Thyroid gland (tissue), 4 donors: Measurements from ENCODE around the gene SLC25A22. TPM values are rescaled to one million over a fixed set of nuclear protein-coding genes. Genes with fewer than 3 reads are reported as not detected.
A peak's percentile ranks its signal among the peaks of the same experiment; 100 is the strongest.

Source experiments
- DNase-seq, 2 donors: peaks; one replicate each; pipeline ENCODE4 v3.0.0-alpha.2; 2019
- H3K27ac ChIP-seq, 3 donors: fragments of 200-600 bp; sonication (generic); 1 replicate in 2 of 3; 2 replicates in 1 of 3; pipeline ENCODE4 v1.5.1; 2016 to 2019; ENCODE audit warnings: mild to moderate bottlenecking in 1 of 3, moderate library complexity in 1 of 3
- H3K27me3 ChIP-seq: fragments of 200-600 bp; sonication (generic); one replicate; pipeline ENCODE4 v1.5.1; 2019
- H3K36me3 ChIP-seq, 2 donors: fragments of 200-600 bp; sonication (generic); one replicate each; pipeline ENCODE4 v1.5.1; 2016 to 2019
- H3K4me1 ChIP-seq, 2 donors: fragments of 200-600 bp; sonication (generic); one replicate each; pipeline ENCODE4 v1.5.1; 2017 to 2019
- H3K4me3 ChIP-seq, 3 donors: fragments of 200-600 bp; sonication (generic); replicated peaks in 1 of 3; 1 replicate in 2 of 3; 2 replicates in 1 of 3; pipeline ENCODE4 v1.5.1; 2016; ENCODE audit warnings: mild to moderate bottlenecking in 1 of 3
- H3K9me3 ChIP-seq: fragments of 200-600 bp; sonication (generic); one replicate; pipeline ENCODE4 v1.5.1; 2017
- CTCF ChIP-seq, 6 experiments: fragments of 200-600 bp in 3 of 6; fragments of 450-650 bp in 3 of 6; sonication (generic) in 3 of 6; IDR thresholded peaks; one replicate each; pipeline ENCODE4 v1.5.1; 2016 to 2019; ENCODE audit warnings: antibody characterized with exemption in 6 of 6, mild to moderate bottlenecking in 2 of 6, inconsistent platforms in 1 of 6, moderate library complexity in 1 of 6
- POLR2A ChIP-seq, 2 donors: fragments of 450-650 bp; IDR thresholded peaks; one replicate each; pipeline ENCODE4 v1.6.1; 2017; ENCODE audit warnings: antibody characterized with exemption in 2 of 2, mild to moderate bottlenecking in 2 of 2, moderate library complexity in 1 of 2
- WGBS, 2 donors: methylation state at CpG; one replicate each; pipeline ENCODE4 v1.1.5; 2017; 5-methylcytosine and 5-hydroxymethylcytosine counted together
- intact Hi-C: fragments of 100-400 bp; cut with DNase I; formaldehyde crosslinking; loops from one replicate; pipeline ENCODE4 v1.15.1; 2023
- total RNA-seq, 4 donors: library from RNA; depleted of rRNA; stranded (reverse); fragments of >200 nt; gene quantifications; one replicate each; pipeline ENCODE4 v1.2.3, GENCODE V29; 2016

The SLC25A22 gene
- total RNA-seq, 4 donors from 2014 or later = 5.1 to 13.1 (median 7.8) TPM

DNA sequence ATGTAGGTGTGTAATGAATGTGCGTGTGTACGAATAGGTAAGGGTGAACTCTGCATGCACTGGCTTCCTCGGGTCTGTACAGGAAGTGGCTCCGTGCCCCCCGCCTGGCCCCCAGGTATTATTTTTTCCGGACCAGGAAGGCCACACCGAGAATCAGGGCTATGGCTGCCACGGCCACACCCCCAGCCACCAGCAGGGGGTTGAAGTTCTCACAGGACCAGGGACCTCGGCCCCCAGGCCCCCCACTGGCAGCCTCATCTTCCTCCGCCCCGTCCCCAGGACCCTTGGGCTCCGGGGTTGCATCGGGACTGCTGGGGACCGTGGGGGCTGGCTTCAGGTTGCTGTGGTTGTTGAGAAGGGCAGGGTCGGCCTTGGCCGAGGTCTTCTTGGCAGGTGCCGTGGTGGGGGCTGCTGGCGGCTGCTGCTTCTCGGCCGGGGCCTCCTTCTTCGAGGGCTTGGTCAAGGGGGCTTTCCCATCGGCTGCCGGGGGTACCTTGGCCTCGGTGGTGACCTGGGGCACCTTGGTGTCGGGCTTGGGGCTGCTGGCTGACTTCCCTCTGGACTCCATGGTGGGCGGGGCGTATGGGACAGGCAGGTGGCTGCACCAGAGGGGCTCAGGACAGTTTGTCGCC is 10.0 kb downstream of the SLC25A22 start:
- Histone ChIP-seq H3K4me1 (peaks cover 0 to 15% of the 10 kb centered on the region in 2 donors), H3K27ac (no peak overlapping the region), H3K4me3 (no peak overlapping the region), H3K27me3 (no peaks in the 10 kb centered on the region), H3K9me3 (no peaks in the 10 kb centered on the region), H3K36me3 (no peaks in the 10 kb centered on the region)
- no peak for DNase-seq
- WGBS, 2 donors = 66 to 80% methylated on average over 1 to 12 of the region's 28 CpGs
- TF ChIP-seq CTCF (IDR thresholded peaks at IDR 0.05) = no peak
- no peak for TF ChIP-seq POLR2A (IDR thresholded peaks at IDR 0.05)
- intact Hi-C loops = no loop called here

GRCh38 chr11:787084-787675 is 10.9 kb downstream of the SLC25A22 start:
- no peak for DNase-seq
- Histone ChIP-seq H3K27ac (no peak overlapping the region), H3K27me3 (no peaks in the 10 kb centered on the region), H3K36me3 (no peaks in the 10 kb centered on the region), H3K4me1 (peaks cover 0 to 19% of the 10 kb centered on the region in 2 donors), H3K9me3 (no peaks in the 10 kb centered on the region), H3K4me3 (no peak overlapping the region)
- intact Hi-C loops = no loop called here
- TF ChIP-seq CTCF (IDR thresholded peaks at IDR 0.05) = no peak
- no peak for TF ChIP-seq POLR2A (IDR thresholded peaks at IDR 0.05)
- 90 to 91% methylated on average over 13 to 16 of the region's 24 CpGs for WGBS, 2 donors

- WGBS, 2 donors = 88 to 90% methylated on average over 14 to 15 of the region's 24 CpGs
- TF ChIP-seq POLR2A (IDR thresholded peaks at IDR 0.05) (no peak), CTCF (IDR thresholded peaks at IDR 0.05) (no peak)
- Histone ChIP-seq H3K27ac (no peak overlapping the region), H3K4me3 (no peak overlapping the region), H3K9me3 (no peaks in the 10 kb centered on the region), H3K36me3 (no peaks in the 10 kb centered on the region), H3K4me1 (peaks cover 0 to 19% of the 10 kb centered on the region in 2 donors), H3K27me3 (no peaks in the 10 kb centered on the region)
- DNase-seq = no peak
- intact Hi-C loops = no loop called here
Measured at GRCh38 chr11:786235-787083, 11.6 kb downstream of the SLC25A22 start.

GRCh38 chr11:783581-784015 is 14.5 kb downstream of the SLC25A22 start:
- no peaks in the 10 kb centered on the region for H3K27me3 ChIP-seq
- intact Hi-C loops = no loop called here
- no peaks in the 10 kb centered on the region for H3K36me3 ChIP-seq
- H3K27ac ChIP-seq = no peak overlapping the region
- WGBS, 2 donors = 8 to 28% methylated on average over 20 to 22 of the region's 24 CpGs
- no peak overlapping the region for H3K4me3 ChIP-seq
- peak; percentile 87 to 92 for DNase-seq
- H3K9me3 ChIP-seq = no peaks in the 10 kb centered on the region
- peaks cover 0 to 12% of the 10 kb centered on the region in 2 donors for H3K4me1 ChIP-seq
- TF ChIP-seq CTCF (IDR thresholded peaks at IDR 0.05) (peak; percentile 17 to 82 (median 61)), POLR2A (IDR thresholded peaks at IDR 0.05) (peak in 1 of 2 donors; percentile 27)
